Activated B cell treated with CpG ODN at 0.5 μM for 24 hours (primary cell): ENCODE measurements around the gene RCSD1. TPM values are rescaled to one million over a fixed set of nuclear protein-coding genes. Genes with fewer than 3 reads are reported as not detected.
A peak's percentile ranks its signal among the peaks of the same experiment; 100 is the strongest.

Experiments
- ATAC-seq: fragments of 200-7000 bp; cut with Tn5 transposase; one replicate; pipeline ENCODE4 v1.10.0; 2021; ENCODE audit warnings: low read depth, mild to moderate bottlenecking, moderate library complexity
- CTCF ChIA-PET: fragments of 350-600 bp; sonication (Branson Sonifier 250); formaldehyde crosslinking; loops from one replicate; lab custom pipeline; 2021; ENCODE audit warnings: antibody characterized with exemption; lab: Charles Lee
- POLR2A ChIA-PET: fragments of 350-600 bp; sonication (Branson Sonifier 250); formaldehyde crosslinking; loops from one replicate; lab custom pipeline; 2021; ENCODE audit warnings: antibody characterized with exemption; lab: Charles Lee
- DNase-seq: peaks from one replicate; pipeline ENCODE4 v3.0.0; 2022
- H3K27ac Mint-ChIP-seq: one replicate; pipeline ENCODE4 v1.8.0; 2020; ENCODE audit warnings: mixed read lengths
- H3K27me3 Mint-ChIP-seq: one replicate; pipeline ENCODE4 v1.8.0; 2021; ENCODE audit warnings: mixed read lengths
- H3K36me3 Mint-ChIP-seq: one replicate; pipeline ENCODE4 v1.8.0; 2021; ENCODE audit warnings: low read depth, mixed read lengths
- H3K4me1 Mint-ChIP-seq: one replicate; pipeline ENCODE4 v1.8.0; 2021; ENCODE audit warnings: mixed read lengths
- H3K4me3 Mint-ChIP-seq: one replicate; pipeline ENCODE4 v1.8.0; 2020; ENCODE audit warnings: mild to moderate bottlenecking, mixed read lengths
- H3K9me3 Mint-ChIP-seq: one replicate; pipeline ENCODE4 v1.8.0; 2020; ENCODE audit warnings: mixed read lengths
- CTCF ChIP-seq: fragments of 200-600 bp; IDR thresholded peaks from one replicate; pipeline ENCODE4 v1.8.0; 2022; ENCODE audit warnings: antibody characterized with exemption, mild to moderate bottlenecking
- intact Hi-C: fragments of 100-400 bp; cut with micrococcal nuclease; formaldehyde crosslinking; loops from one replicate; pipeline ENCODE4 v1.15.1; 2024
- total RNA-seq: library from RNA; stranded (reverse); gene quantifications from 2 replicates; pipeline ENCODE4 v1.2.3, GENCODE V29; 2022

The RCSD1 gene
- total RNA-seq, 1 donor from 2014 or later, result 185 TPM

- peaks cover 14% of the 10 kb centered on the region for H3K36me3 Mint-ChIP-seq
- intact Hi-C loops, result no loop called here
- no peak overlapping the region for H3K4me3 Mint-ChIP-seq
- peak overlapping the region; percentile 25 for H3K27ac Mint-ChIP-seq
- TF ChIP-seq CTCF, result no peak
- ATAC-seq (no peak), DNase-seq (no peak)
- H3K9me3 Mint-ChIP-seq, result no peaks in the 10 kb centered on the region
- no peaks in the 10 kb centered on the region for H3K27me3 Mint-ChIP-seq
- H3K4me1 Mint-ChIP-seq, result peaks cover 43% of the 10 kb centered on the region
- ChIA-PET CTCF (no interaction called here), POLR2A (no interaction called here)
These were observed 96.0 kb downstream of the RCSD1 start for GRCh38 chr1:167726008-167726407.

- H3K4me1 Mint-ChIP-seq, result peaks cover 20% of the 10 kb centered on the region
- H3K27me3 Mint-ChIP-seq, result no peaks in the 10 kb centered on the region
- H3K36me3 Mint-ChIP-seq, result peaks cover 13% of the 10 kb centered on the region
- DNase-seq, result no peak
- POLR2A ChIA-PET, result interaction anchor here (0.5 to 0.6 kb wide), 2 partner anchors 27 to 102 kb away, joined by 3 to 4 read pairs; no protein-coding TSS in a partner anchor
- CTCF ChIA-PET, result no interaction called here
- no peak for ATAC-seq
- intact Hi-C loops, result no loop called here
- TF ChIP-seq CTCF, result no peak
- no peak overlapping the region for H3K27ac Mint-ChIP-seq
- H3K4me3 Mint-ChIP-seq, result no peak overlapping the region
- no peaks in the 10 kb centered on the region for H3K9me3 Mint-ChIP-seq
These were observed 98.9 kb downstream of the RCSD1 start for GRCh38 chr1:167728818-167729410.

GRCh38 chr1:167734227-167734626, 104.2 kb downstream of the RCSD1 start:
- Mint-ChIP-seq H3K27me3 (no peaks in the 10 kb centered on the region), H3K36me3 (peaks cover 11% of the 10 kb centered on the region), H3K27ac (no peak overlapping the region), H3K4me3 (no peak overlapping the region), H3K9me3 (no peaks in the 10 kb centered on the region), H3K4me1 (peaks cover 3% of the 10 kb centered on the region)
- no peak for TF ChIP-seq CTCF
- ChIA-PET CTCF (no interaction called here), POLR2A (no interaction called here)
- intact Hi-C loops, result no loop called here
- no peak for ATAC-seq
- DNase-seq, result no peak

- intact Hi-C loops, result no loop called here
- ATAC-seq (no peak), DNase-seq (no peak)
- ChIA-PET CTCF (no interaction called here), POLR2A (no interaction called here)
- no peaks in the 10 kb centered on the region for H3K9me3 Mint-ChIP-seq
- H3K36me3 Mint-ChIP-seq, result peaks cover 11% of the 10 kb centered on the region
- no peak for TF ChIP-seq CTCF
- H3K27ac Mint-ChIP-seq, result no peak overlapping the region
- no peak overlapping the region for H3K4me3 Mint-ChIP-seq
- peaks cover 3% of the 10 kb centered on the region for H3K4me1 Mint-ChIP-seq
- no peaks in the 10 kb centered on the region for H3K27me3 Mint-ChIP-seq
These were observed 104.8 kb downstream of the RCSD1 start for GRCh38 chr1:167734841-167735240.

- POLR2A ChIA-PET, result no interaction called here
- Mint-ChIP-seq H3K36me3 (peaks cover 8% of the 10 kb centered on the region), H3K4me3 (no peak overlapping the region), H3K4me1 (peaks cover 7% of the 10 kb centered on the region), H3K9me3 (no peaks in the 10 kb centered on the region), H3K27me3 (no peaks in the 10 kb centered on the region), H3K27ac (no peak overlapping the region)
- intact Hi-C loops, result no loop called here
- CTCF ChIA-PET, result no interaction called here
- ATAC-seq, result no peak
- DNase-seq, result no peak
- no peak for TF ChIP-seq CTCF
These were observed 107.1 kb downstream of the RCSD1 start for GRCh38 chr1:167737169-167737568.
